Body of pancreas (tissue), 4 donors: Measurements from ENCODE around the gene TOP2B. TPM values are rescaled to one million over a fixed set of nuclear protein-coding genes. Genes with fewer than 3 reads are reported as not detected.

ENCODE experiments used
- ATAC-seq: fragments of 150-250 bp; one replicate; pipeline ENCODE4 v1.9.1; 2016
- DNase-seq, 4 donors: peaks; one replicate each; pipeline ENCODE4 v3.0.0-alpha.2; 2019
- H3K27ac ChIP-seq, 4 donors: fragments of 200-600 bp; sonication (generic); 1 replicate in 3 of 4; 2 replicates in 1 of 4; pipeline versions ENCODE4 v1.5.1 to v1.6.1; 2016 to 2019; ENCODE audit warnings: mild to moderate bottlenecking in 1 of 4, mixed read lengths in 1 of 4, moderate library complexity in 1 of 4
- H3K27me3 ChIP-seq, 2 donors: fragments of 200-600 bp; sonication (generic); one replicate each; pipeline ENCODE4 v1.6.0; 2016; ENCODE audit warnings: mild to moderate bottlenecking in 1 of 2
- H3K36me3 ChIP-seq, 2 donors: fragments of 200-600 bp; sonication (generic); replicated peaks in 1 of 2; 2 replicates each; pipeline ENCODE4 v1.5.1; 2016; ENCODE audit warnings: low read depth in 2 of 2; ENCODE audit not compliant: insufficient read depth in 1 of 2
- H3K4me1 ChIP-seq: fragments of 200-600 bp; sonication (generic); one replicate; pipeline ENCODE4 v1.6.0; 2016
- H3K4me3 ChIP-seq, 2 donors: fragments of 200-600 bp; sonication (generic); 1 replicate in 1 of 2; 2 replicates in 1 of 2; pipeline ENCODE4 v1.5.1; 2016 to 2019
- H3K9me3 ChIP-seq, 3 donors: fragments of 200-600 bp; sonication (generic); 1 replicate in 2 of 3; 2 replicates in 1 of 3; pipeline ENCODE4 v1.5.1; 2016
- POLR2A ChIP-seq, 3 donors: fragments of 450-650 bp; IDR thresholded peaks; one replicate each; pipeline ENCODE4 v1.6.1; 2016; ENCODE audit warnings: antibody characterized with exemption in 3 of 3, mild to moderate bottlenecking in 2 of 3
- WGBS, 2 donors: methylation state at CpG; one replicate each; pipeline ENCODE4 v1.1.5; 2017; 5-methylcytosine and 5-hydroxymethylcytosine counted together
- intact Hi-C: fragments of 100-400 bp; cut with DNase I; formaldehyde crosslinking; loops from one replicate; pipeline ENCODE4 v1.15.1; 2023
- total RNA-seq, 2 donors: library from RNA; depleted of rRNA; stranded (reverse); fragments of >200 nt; gene quantifications; one replicate each; pipeline ENCODE4 v1.1.0, GENCODE V29; 2016
- TF ChIP-seq, protein P1 (sequence below), 7 experiments: fragments of 450-650 bp in 4 of 7; fragments of 200-600 bp in 3 of 7; sonication (generic) in 3 of 7; IDR thresholded peaks; one replicate each; pipeline ENCODE4 v1.5.1; 2016 to 2019; ENCODE audit warnings: antibody characterized with exemption in 7 of 7

Gene TOP2B
- total RNA-seq, 2 donors from 2014 or later, result 52.7 to 83.1 TPM

DNA sequence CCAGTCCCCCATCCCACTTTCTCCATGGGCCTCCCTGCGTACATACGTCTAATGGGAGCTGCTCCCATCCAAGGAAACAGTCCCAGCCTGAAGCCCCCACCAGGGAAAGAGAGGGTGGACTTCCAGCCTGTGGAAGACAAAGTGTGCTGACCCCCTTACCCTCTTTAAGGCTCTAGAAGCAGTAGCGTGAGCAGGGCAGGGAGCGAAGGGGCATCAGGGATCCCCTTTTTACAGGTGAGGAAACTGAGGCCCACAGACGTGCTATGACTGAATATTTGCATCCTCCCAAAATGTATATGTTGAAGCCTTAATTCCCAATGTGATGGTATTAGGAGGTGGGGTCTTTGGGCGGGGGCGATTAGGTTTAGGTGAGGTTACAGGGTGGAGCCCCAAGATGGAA is 83.4 kb downstream of the TOP2B start:
- Histone ChIP-seq H3K4me3 (no peak overlapping the region), H3K4me1 (no peaks in the 10 kb centered on the region), H3K27ac (no peak overlapping the region), H3K9me3 (no peaks in the 10 kb centered on the region), H3K27me3 (no peaks in the 10 kb centered on the region), H3K36me3 (no peaks in the 10 kb centered on the region)
- no peak for TF ChIP-seq POLR2A (IDR thresholded peaks at IDR 0.05)
- TF ChIP-seq, protein P1, sequence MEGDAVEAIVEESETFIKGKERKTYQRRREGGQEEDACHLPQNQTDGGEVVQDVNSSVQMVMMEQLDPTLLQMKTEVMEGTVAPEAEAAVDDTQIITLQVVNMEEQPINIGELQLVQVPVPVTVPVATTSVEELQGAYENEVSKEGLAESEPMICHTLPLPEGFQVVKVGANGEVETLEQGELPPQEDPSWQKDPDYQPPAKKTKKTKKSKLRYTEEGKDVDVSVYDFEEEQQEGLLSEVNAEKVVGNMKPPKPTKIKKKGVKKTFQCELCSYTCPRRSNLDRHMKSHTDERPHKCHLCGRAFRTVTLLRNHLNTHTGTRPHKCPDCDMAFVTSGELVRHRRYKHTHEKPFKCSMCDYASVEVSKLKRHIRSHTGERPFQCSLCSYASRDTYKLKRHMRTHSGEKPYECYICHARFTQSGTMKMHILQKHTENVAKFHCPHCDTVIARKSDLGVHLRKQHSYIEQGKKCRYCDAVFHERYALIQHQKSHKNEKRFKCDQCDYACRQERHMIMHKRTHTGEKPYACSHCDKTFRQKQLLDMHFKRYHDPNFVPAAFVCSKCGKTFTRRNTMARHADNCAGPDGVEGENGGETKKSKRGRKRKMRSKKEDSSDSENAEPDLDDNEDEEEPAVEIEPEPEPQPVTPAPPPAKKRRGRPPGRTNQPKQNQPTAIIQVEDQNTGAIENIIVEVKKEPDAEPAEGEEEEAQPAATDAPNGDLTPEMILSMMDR (IDR thresholded peaks at IDR 0.05), result no peak
- no peak for DNase-seq
- no peak for ATAC-seq
- WGBS, 2 donors, result 90 to 93% methylated on average over 7 of the region's 7 CpGs
- intact Hi-C loops, result loop anchor here (10.0 kb wide), 1 partner anchor 807 kb away; no protein-coding TSS in a partner anchor

DNA sequence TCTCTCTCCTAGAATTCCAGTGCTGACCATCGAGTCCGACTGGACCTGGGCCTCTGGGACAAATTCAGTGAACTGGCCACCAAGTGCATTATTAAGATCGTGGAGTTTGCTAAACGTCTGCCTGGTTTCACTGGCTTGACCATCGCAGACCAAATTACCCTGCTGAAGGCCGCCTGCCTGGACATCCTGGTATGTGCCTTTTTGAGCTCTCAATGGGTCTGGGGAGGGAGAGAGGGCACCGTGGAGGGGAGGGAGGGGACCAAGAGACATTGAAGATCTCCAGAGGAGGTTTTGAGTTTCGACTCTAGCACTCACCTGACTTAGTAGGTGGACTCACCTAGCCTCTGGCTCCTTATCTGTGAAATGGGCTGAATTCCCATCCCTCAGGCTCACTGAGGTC is 84.2 kb downstream of the TOP2B start:
- Histone ChIP-seq H3K27ac (no peak overlapping the region), H3K9me3 (no peaks in the 10 kb centered on the region), H3K27me3 (no peaks in the 10 kb centered on the region), H3K36me3 (no peaks in the 10 kb centered on the region), H3K4me3 (no peak overlapping the region), H3K4me1 (no peaks in the 10 kb centered on the region)
- no peak for ATAC-seq
- intact Hi-C loops, result loop anchor here (10.0 kb wide), 1 partner anchor 806 kb away; no protein-coding TSS in a partner anchor
- 62 to 69% methylated on average over 8 of the region's 8 CpGs for WGBS, 2 donors
- no peak for DNase-seq
- TF ChIP-seq, protein P1 (IDR thresholded peaks at IDR 0.05), result no peak
- no peak for TF ChIP-seq POLR2A (IDR thresholded peaks at IDR 0.05)

DNA sequence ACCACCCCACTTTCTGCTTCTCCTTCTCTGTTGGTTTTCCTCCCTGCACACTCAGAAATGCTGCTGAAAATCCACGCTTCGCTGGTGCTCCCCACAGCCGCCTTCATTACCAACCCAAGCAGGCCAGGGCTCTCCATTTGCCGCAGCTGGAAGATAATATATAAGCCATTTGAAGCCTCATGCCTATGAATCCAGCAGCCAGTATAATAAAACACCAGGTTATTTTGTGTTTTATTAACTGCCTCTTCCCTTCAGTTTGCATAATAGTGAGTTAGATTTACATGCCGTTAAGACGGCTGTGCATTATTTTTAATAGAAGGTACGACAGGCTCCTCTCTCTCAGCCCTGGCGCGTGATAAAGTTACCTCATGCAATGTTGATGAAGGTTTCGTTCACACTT is 86.6 kb downstream of the TOP2B start:
- no peaks in the 10 kb centered on the region for H3K4me1 ChIP-seq
- WGBS, 2 donors, result 85 to 91% methylated on average over 10 of the region's 10 CpGs
- intact Hi-C loops, result no loop called here
- no peak for ATAC-seq
- no peaks in the 10 kb centered on the region for H3K27me3 ChIP-seq
- H3K36me3 ChIP-seq, result no peaks in the 10 kb centered on the region
- no peak overlapping the region for H3K27ac ChIP-seq
- no peak overlapping the region for H3K4me3 ChIP-seq
- H3K9me3 ChIP-seq, result no peaks in the 10 kb centered on the region
- TF ChIP-seq, protein P1 (IDR thresholded peaks at IDR 0.05), result no peak
- TF ChIP-seq POLR2A (IDR thresholded peaks at IDR 0.05), result no peak
- DNase-seq, result no peak

DNA sequence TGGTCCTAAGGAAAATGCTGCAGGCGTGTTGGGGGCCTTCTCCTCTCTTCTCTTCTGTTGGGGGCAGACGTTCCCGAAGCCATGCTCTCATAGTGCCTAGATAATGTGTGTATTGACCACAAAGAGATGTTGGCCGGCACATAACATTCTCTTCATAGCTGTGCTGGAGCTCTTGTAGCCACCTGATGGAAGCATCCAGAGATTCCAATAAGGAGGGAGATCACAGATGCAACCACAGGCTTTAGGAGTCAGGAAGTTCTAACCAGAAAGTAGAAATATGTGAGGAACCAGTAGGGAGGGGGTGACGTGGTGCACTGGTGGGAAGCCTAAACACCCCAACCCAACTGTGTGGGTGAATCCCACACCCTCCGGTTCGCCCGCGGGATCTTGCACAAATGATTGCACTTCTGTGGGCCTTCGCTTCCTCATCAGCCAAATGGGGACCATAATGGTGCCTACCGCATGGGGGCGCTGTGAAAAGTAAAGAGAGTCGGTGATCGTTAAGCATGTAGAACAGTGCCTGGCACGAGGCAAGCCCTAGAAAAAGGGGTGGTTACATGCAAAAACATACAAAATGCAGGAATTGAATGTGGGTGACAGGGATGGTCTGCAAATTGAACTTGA is 87.8 kb downstream of the TOP2B start:
- Histone ChIP-seq H3K9me3 (no peaks in the 10 kb centered on the region), H3K27ac (no peak overlapping the region), H3K4me1 (no peaks in the 10 kb centered on the region), H3K4me3 (no peak overlapping the region), H3K36me3 (no peaks in the 10 kb centered on the region), H3K27me3 (no peaks in the 10 kb centered on the region)
- TF ChIP-seq POLR2A (IDR thresholded peaks at IDR 0.05), result no peak
- TF ChIP-seq, protein P1 (IDR thresholded peaks at IDR 0.05), result no peak
- 61 to 77% methylated on average over 13 to 15 of the region's 15 CpGs for WGBS, 2 donors
- intact Hi-C loops, result no loop called here
- ATAC-seq (no peak), DNase-seq (no peak)

DNA sequence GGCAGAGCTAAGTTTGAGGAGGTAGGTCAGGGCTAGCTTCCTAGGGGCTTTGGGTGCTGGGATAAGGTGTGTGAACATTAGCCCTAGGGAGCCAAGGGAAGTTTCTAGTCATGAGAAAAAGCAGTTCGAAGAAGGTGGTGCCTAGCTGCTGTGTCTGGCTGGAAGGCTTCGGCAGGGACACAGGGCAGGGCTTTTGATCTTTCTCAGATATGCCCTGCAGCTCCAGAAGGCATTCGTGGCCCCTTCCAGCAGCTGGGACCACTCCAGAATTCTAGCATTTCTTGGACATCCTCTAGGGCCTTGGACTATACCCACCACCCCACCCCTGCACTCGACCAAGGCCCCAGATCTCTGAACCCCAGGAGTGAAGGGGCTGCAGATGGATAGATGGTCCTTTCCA is 88.6 kb downstream of the TOP2B start:
- H3K27me3 ChIP-seq, result no peaks in the 10 kb centered on the region
- no peaks in the 10 kb centered on the region for H3K4me1 ChIP-seq
- 59 to 67% methylated on average over 4 of the region's 4 CpGs for WGBS, 2 donors
- H3K27ac ChIP-seq, result no peak overlapping the region
- H3K4me3 ChIP-seq, result no peak overlapping the region
- no peak for DNase-seq
- no peaks in the 10 kb centered on the region for H3K36me3 ChIP-seq
- intact Hi-C loops, result no loop called here
- no peak for ATAC-seq
- H3K9me3 ChIP-seq, result no peaks in the 10 kb centered on the region
- TF ChIP-seq, protein P1 (IDR thresholded peaks at IDR 0.05), result no peak
- TF ChIP-seq POLR2A (IDR thresholded peaks at IDR 0.05), result no peak
